Body of pancreas (tissue), 4 donors: ENCODE measurements around the gene UGT1A3.
"Not testable (repeated sequence)": the region's sequence is repeated elsewhere in the genome, so short reads cannot be mapped to it uniquely, and the experiment has no call there.

Experiments
- CTCF ChIP-seq, 7 experiments: fragments of 450-650 bp in 4 of 7; fragments of 200-600 bp in 3 of 7; sonication (generic) in 3 of 7; IDR thresholded peaks; one replicate each; pipeline ENCODE4 v1.5.1; 2016 to 2019; ENCODE audit warnings: antibody characterized with exemption in 7 of 7
- POLR2A ChIP-seq, 3 donors: fragments of 450-650 bp; IDR thresholded peaks; one replicate each; pipeline ENCODE4 v1.6.1; 2016; ENCODE audit warnings: antibody characterized with exemption in 3 of 3, mild to moderate bottlenecking in 2 of 3

DNA sequence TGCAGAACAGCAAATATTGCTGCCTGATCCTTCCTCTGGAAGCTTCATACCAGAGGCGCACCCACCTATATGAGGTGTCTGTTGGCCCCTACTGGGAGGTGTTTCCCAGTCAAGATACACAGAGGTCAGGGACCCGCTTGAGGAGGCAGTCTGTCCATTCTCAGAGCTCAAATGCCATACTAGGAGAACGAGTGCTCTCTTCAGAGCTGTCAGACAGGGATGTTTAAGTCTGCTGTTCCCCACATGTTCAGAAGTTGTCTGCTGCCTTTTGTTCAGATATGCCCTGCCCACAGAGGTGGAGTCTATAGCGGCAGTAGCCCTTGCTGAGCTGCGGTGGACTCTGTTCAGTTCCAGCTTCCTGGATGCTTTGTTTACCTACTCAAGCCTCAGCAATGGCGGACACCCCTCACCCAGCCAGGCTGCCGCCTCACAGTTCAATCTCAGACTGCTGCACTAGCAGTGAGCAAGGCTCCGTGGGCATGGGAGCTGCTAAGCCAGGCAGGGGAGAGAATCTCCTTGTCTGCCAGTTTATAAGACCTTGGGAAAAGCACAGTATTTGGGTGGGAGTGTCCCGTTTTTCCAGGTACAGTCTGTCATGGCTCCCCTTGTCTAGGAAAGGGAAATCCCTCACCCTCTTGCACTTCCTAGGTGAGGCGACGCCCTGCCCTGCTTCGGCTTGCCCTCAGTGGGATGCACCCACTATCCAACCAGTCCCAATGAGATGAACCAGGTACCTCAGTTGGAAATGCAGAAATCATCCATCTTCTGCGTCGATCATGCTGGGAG, 8.2 kb downstream of the UGT1A3 start:
- not testable (repeated sequence) for TF ChIP-seq POLR2A, CTCF (IDR thresholded peaks at IDR 0.05)
